GM12892 (cell line): ENCODE data around the gene ACAA1.

Experiments
- POLR2A ChIP-seq: IDR thresholded peaks from 2 replicates; pipeline ENCODE4 v1.6.1; 2011; ENCODE audit warnings: low read depth, low read length, control low read depth
- TAF1 ChIP-seq: IDR thresholded peaks from 2 replicates; pipeline ENCODE4 v1.6.1; 2011; ENCODE audit warnings: low read depth, mild to moderate bottlenecking, control low read depth, low read length, borderline replicate concordance

GRCh38 chr3:38130631-38131065, 6.3 kb downstream of the ACAA1 start:
- TF ChIP-seq TAF1 (no peak), POLR2A (no peak)
